K562 (cell line): Measurements from ENCODE around the gene SLC66A2. TPM values are rescaled to one million over a fixed set of nuclear protein-coding genes. Genes with fewer than 3 reads are reported as not detected.

Experiments used
- ATAC-seq: fragments of 200-7000 bp; cut with Tn5 transposase; 3 replicates; pipeline ENCODE4 v1.9.1; 2020; ENCODE audit warnings: moderate library complexity
- BruUV-seq: library from RNA; stranded (reverse); fragments of 400-500 nt; replicated peaks from 2 replicates; lab custom pipeline; 2021; lab: Mats Ljungman, UMichigan
- CTCF ChIA-PET: fragments of 300-600 bp; formaldehyde crosslinking; extraction: SDS; loops from one replicate; lab custom pipeline; 2021; ENCODE audit warnings: low intra/inter-chr PET ratio; lab: Yijun Ruan, JAX
- POLR2A ChIA-PET: fragments of 300-600, 350-650 bp; sonication (Branson Sonifier 250); formaldehyde crosslinking; extraction: SDS; loops from one replicate; lab custom pipeline; 2021; ENCODE audit warnings: antibody characterized with exemption, inconsistent platforms; lab: Yijun Ruan, JAX
- DNase-seq, 4 experiments: peaks; one replicate each; pipeline versions ENCODE4 v3.0.0 to v3.0.0-alpha.2; 2011 to 2018; ENCODE audit warnings: low spot score in 3 of 4, mixed read lengths in 3 of 4; ENCODE audit errors: extremely low read depth in 1 of 4
- FAIRE-seq: peaks from 2 replicates; lab custom pipeline; 2011; peaks lifted over from hg19 to GRCh38; lab: Jason Lieb, UNC
- H2AFZ ChIP-seq: 2 replicates; pipeline ENCODE4 v1.6.0; 2011; ENCODE audit warnings: low read depth, low read length, control low read depth, inconsistent platforms
- H3K27ac ChIP-seq: fragments of 200-600 bp; 3 replicates; pipeline ENCODE4 v1.8.0; 2011; ENCODE audit warnings: low read depth, mild to moderate bottlenecking, control low read depth, inconsistent platforms, low read length, moderate library complexity, mixed read lengths; ENCODE audit errors: extremely low read depth
- H3K27me3 ChIP-seq, 2 experiments: fragments of 300-600 bp in 1 of 2; 2 replicates in 1 of 2; 3 replicates in 1 of 2; pipeline versions ENCODE4 v1.6.0 to v1.8.0; 2011; ENCODE audit warnings: inconsistent platforms in 2 of 2, low read length in 2 of 2, mild to moderate bottlenecking in 1 of 2, mixed read lengths in 1 of 2, moderate library complexity in 1 of 2; ENCODE audit not compliant: control insufficient read depth in 2 of 2, insufficient read depth in 2 of 2
- H3K36me3 ChIP-seq: fragments of 300-600 bp; 3 replicates; pipeline ENCODE4 v1.8.0; 2011; ENCODE audit warnings: mild to moderate bottlenecking, low read length, inconsistent platforms; ENCODE audit not compliant: control insufficient read depth, insufficient read depth
- H3K4me1 ChIP-seq, 2 experiments: fragments of 200-600 bp in 1 of 2; replicated peaks in 1 of 2; 2 replicates in 1 of 2; 3 replicates in 1 of 2; pipeline versions ENCODE4 v1.5.1 to v1.8.0; 2011; ENCODE audit warnings: inconsistent platforms in 2 of 2, low read length in 2 of 2, mild to moderate bottlenecking in 1 of 2, mixed read lengths in 1 of 2, moderate library complexity in 1 of 2; ENCODE audit not compliant: control insufficient read depth in 2 of 2, insufficient read depth in 2 of 2
- H3K4me2 ChIP-seq: 2 replicates; pipeline ENCODE4 v1.6.1; 2011; ENCODE audit warnings: low read length, control low read depth, inconsistent platforms, mixed read lengths; ENCODE audit not compliant: insufficient read depth
- H3K4me3 ChIP-seq: fragments of 200-600 bp; sonication (generic), shearing (Covaris generic); 2 replicates; pipeline ENCODE4 v1.5.1; 2016; ENCODE audit warnings: control low read depth, inconsistent platforms
- H3K79me2 ChIP-seq: fragments of 200-600 bp; 3 replicates; pipeline ENCODE4 v1.8.0; 2011; ENCODE audit warnings: low read length, inconsistent platforms; ENCODE audit not compliant: control insufficient read depth, insufficient read depth
- H3K9ac ChIP-seq, 2 experiments: 2 replicates each; pipeline versions ENCODE4 v1.6.0 to v1.6.1; 2011; ENCODE audit warnings: low read depth in 2 of 2, low read length in 2 of 2, control low read depth in 1 of 2, inconsistent platforms in 1 of 2, mild to moderate bottlenecking in 1 of 2, mixed read lengths in 1 of 2; ENCODE audit not compliant: insufficient read depth in 1 of 2
- H3K9me1 ChIP-seq: one replicate; pipeline ENCODE4 v1.6.0; 2011; ENCODE audit warnings: inconsistent platforms, mild to moderate bottlenecking, low read length, moderate library complexity; ENCODE audit not compliant: control insufficient read depth, insufficient read depth
- H3K9me3 ChIP-seq: replicated peaks from 2 replicates; pipeline ENCODE4 v1.5.1; 2011; ENCODE audit warnings: low read depth, low read length, inconsistent platforms; ENCODE audit not compliant: control insufficient read depth, insufficient read depth
- H4K20me1 ChIP-seq: replicated peaks from 2 replicates; pipeline ENCODE4 v1.6.1; 2011; ENCODE audit warnings: low read length, inconsistent platforms, mixed read lengths; ENCODE audit not compliant: control insufficient read depth, insufficient read depth
- AFF1 ChIP-seq, 2 experiments: fragments of 450-650 bp; IDR thresholded peaks; 2 replicates each; pipeline ENCODE4 v1.6.1; 2018; ENCODE audit warnings: mild to moderate bottlenecking in 2 of 2, low read depth in 1 of 2; ENCODE audit not compliant: partially characterized antibody in 2 of 2
- ETV1 ChIP-seq: fragments of 450-650 bp; conservative IDR thresholded peaks from 2 replicates; pipeline ENCODE4 v1.6.1; 2016; ENCODE audit warnings: missing genetic modification characterization, control low read depth, low read depth, missing compliant biosample characterization
- PHF20 ChIP-seq: fragments of 450-650 bp; IDR thresholded peaks from 2 replicates; pipeline ENCODE4 v1.6.1; 2018; ENCODE audit not compliant: partially characterized antibody
- ZFPM2 ChIP-seq: fragments of 250-450 bp; sonication (Bioruptor Pico); IDR thresholded peaks from 2 replicates; pipeline ENCODE4 v1.5.1; 2022; ENCODE audit warnings: mild to moderate bottlenecking
- ZNF174 ChIP-seq: fragments of 250-450 bp; sonication (Bioruptor Pico); IDR thresholded peaks from 2 replicates; pipeline ENCODE4 v1.4.0; 2020; ENCODE audit warnings: mild to moderate bottlenecking
- WGBS: fragments of 100-300 bp; shearing (Covaris generic); methylation state at CpG from one replicate; pipeline ENCODE4 v1.1.6; 2016; ENCODE audit warnings: low coverage, mixed read lengths; ENCODE audit not compliant: insufficient coverage; ENCODE audit errors: missing lambda C conversion rate; 5-methylcytosine and 5-hydroxymethylcytosine counted together
- in situ Hi-C: fragments of 300-500 bp; cut with MboI; formaldehyde crosslinking; loops from 4 replicates; pipeline ENCODE4 v1.15.0; 2018; ENCODE audit warnings: inconsistent platforms, mixed read lengths
- intact Hi-C: fragments of 100-400 bp; cut with micrococcal nuclease; formaldehyde crosslinking; loops from 2 replicates; pipeline ENCODE4 v1.14.2; 2022
- polyA plus RNA-seq, 8 experiments: library from polyadenylated mRNA; depleted of rRNA in 4 of 8; stranded (reverse) in 5 of 8; unstranded in 3 of 8; fragments of >200 nt; fragmentation: Nextera tagmentation in 2 of 8; fragmentation: Illumina TruSeq in 1 of 8; extraction: Ambion mirVana in 2 of 8; extraction: Trizol in 1 of 8; gene quantifications; 2 replicates each; pipeline versions ENCODE4 v1.2.1 to v1.2.3, GENCODE V29; 2011 to 2014; ENCODE audit warnings: inconsistent platforms in 1 of 8, missing spikeins in 1 of 8
- total RNA-seq, 7 experiments: library from RNA; depleted of rRNA in 6 of 7; stranded (reverse); fragments of >200 nt in 6 of 7; fragmentation: Illumina TruSeq in 2 of 7; extraction: Trizol in 2 of 7; gene quantifications; 2 replicates each; pipeline versions ENCODE4 v1.2.1 to v1.2.3, GENCODE V29; 2011 to 2021; ENCODE audit warnings: low replicate concordance in 1 of 7
- TF ChIP-seq, protein P1 (sequence below): fragments of 450-650 bp; IDR thresholded peaks from 2 replicates; pipeline ENCODE4 v1.6.1; 2016; ENCODE audit warnings: mild to moderate bottlenecking
- TF ChIP-seq, protein P2 (sequence below): fragments of 150-350 bp; IDR thresholded peaks from 2 replicates; pipeline ENCODE4 v1.6.1; 2014; ENCODE audit warnings: low read depth, mild to moderate bottlenecking, low read length, borderline replicate concordance
- TF ChIP-seq, protein P3 (sequence below): fragments of 250-450 bp; sonication (Bioruptor Pico); IDR thresholded peaks from 2 replicates; pipeline ENCODE4 v1.5.0; 2022; ENCODE audit warnings: mild to moderate bottlenecking

Gene SLC66A2
- total and polyA plus RNA-seq, 9 of the 15 experiments (the other 6 are each of a cell fraction or from before 2014, with no cell fraction given), result 0.25 to 17.5 (median 5.6) TPM

GRCh38 chr18:79876497-79876896, 75.0 kb downstream of the SLC66A2 start:
- H3K27ac ChIP-seq, result no peak overlapping the region
- WGBS, result 5% methylated on average over 14 of the region's 16 CpGs
- FAIRE-seq (no peak), DNase-seq (no peak), ATAC-seq (no peak)
- H3K9me3 ChIP-seq, result no peaks in the 10 kb centered on the region
- H4K20me1 ChIP-seq, result no peaks in the 10 kb centered on the region
- no peak overlapping the region for H3K9ac ChIP-seq
- ChIA-PET CTCF (no interaction called here), POLR2A (interaction anchor here (0.6 kb wide), 2 partner anchors 13 to 231 kb away, joined by 3 to 4 read pairs; no protein-coding TSS in a partner anchor)
- H3K36me3 ChIP-seq, result no peaks in the 10 kb centered on the region
- peaks cover 0 to 8% of the 10 kb centered on the region in 2 experiments; a peak in 2 of 5 replicates for H3K4me1 ChIP-seq
- intact Hi-C loops, result no loop called here
- H3K4me2 ChIP-seq, result no peak overlapping the region
- no peak overlapping the region for H2AFZ ChIP-seq
- H3K4me3 ChIP-seq, result no peak overlapping the region
- no peaks in the 10 kb centered on the region for H3K79me2 ChIP-seq
- no TSS peak for BruUV-seq
- H3K27me3 ChIP-seq, result peaks cover 15 to 57% of the 10 kb centered on the region in 2 experiments; a peak in 4 of 5 replicates
- no peaks in the 10 kb centered on the region for H3K9me1 ChIP-seq
- in situ Hi-C loops, result no loop called here
- TF ChIP-seq ETV1 (tag), result no peak
- TF ChIP-seq, protein P1, sequence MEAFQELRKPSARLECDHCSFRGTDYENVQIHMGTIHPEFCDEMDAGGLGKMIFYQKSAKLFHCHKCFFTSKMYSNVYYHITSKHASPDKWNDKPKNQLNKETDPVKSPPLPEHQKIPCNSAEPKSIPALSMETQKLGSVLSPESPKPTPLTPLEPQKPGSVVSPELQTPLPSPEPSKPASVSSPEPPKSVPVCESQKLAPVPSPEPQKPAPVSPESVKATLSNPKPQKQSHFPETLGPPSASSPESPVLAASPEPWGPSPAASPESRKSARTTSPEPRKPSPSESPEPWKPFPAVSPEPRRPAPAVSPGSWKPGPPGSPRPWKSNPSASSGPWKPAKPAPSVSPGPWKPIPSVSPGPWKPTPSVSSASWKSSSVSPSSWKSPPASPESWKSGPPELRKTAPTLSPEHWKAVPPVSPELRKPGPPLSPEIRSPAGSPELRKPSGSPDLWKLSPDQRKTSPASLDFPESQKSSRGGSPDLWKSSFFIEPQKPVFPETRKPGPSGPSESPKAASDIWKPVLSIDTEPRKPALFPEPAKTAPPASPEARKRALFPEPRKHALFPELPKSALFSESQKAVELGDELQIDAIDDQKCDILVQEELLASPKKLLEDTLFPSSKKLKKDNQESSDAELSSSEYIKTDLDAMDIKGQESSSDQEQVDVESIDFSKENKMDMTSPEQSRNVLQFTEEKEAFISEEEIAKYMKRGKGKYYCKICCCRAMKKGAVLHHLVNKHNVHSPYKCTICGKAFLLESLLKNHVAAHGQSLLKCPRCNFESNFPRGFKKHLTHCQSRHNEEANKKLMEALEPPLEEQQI, result no peak
- no peak for TF ChIP-seq ZFPM2 (CRISPR knock-in tag)
- no peak for TF ChIP-seq AFF1 (IDR thresholded peaks at IDR 0.05; ENCODE audit: low read depth in 1 of 2, partially characterized antibody in 2 of 2)
- TF ChIP-seq PHF20, result no peak
- TF ChIP-seq ZNF174 (CRISPR knock-in tag), result no peak
- TF ChIP-seq, protein P2, sequence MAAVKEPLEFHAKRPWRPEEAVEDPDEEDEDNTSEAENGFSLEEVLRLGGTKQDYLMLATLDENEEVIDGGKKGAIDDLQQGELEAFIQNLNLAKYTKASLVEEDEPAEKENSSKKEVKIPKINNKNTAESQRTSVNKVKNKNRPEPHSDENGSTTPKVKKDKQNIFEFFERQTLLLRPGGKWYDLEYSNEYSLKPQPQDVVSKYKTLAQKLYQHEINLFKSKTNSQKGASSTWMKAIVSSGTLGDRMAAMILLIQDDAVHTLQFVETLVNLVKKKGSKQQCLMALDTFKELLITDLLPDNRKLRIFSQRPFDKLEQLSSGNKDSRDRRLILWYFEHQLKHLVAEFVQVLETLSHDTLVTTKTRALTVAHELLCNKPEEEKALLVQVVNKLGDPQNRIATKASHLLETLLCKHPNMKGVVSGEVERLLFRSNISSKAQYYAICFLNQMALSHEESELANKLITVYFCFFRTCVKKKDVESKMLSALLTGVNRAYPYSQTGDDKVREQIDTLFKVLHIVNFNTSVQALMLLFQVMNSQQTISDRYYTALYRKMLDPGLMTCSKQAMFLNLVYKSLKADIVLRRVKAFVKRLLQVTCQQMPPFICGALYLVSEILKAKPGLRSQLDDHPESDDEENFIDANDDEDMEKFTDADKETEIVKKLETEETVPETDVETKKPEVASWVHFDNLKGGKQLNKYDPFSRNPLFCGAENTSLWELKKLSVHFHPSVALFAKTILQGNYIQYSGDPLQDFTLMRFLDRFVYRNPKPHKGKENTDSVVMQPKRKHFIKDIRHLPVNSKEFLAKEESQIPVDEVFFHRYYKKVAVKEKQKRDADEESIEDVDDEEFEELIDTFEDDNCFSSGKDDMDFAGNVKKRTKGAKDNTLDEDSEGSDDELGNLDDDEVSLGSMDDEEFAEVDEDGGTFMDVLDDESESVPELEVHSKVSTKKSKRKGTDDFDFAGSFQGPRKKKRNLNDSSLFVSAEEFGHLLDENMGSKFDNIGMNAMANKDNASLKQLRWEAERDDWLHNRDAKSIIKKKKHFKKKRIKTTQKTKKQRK, result no peak
- TF ChIP-seq, protein P3, sequence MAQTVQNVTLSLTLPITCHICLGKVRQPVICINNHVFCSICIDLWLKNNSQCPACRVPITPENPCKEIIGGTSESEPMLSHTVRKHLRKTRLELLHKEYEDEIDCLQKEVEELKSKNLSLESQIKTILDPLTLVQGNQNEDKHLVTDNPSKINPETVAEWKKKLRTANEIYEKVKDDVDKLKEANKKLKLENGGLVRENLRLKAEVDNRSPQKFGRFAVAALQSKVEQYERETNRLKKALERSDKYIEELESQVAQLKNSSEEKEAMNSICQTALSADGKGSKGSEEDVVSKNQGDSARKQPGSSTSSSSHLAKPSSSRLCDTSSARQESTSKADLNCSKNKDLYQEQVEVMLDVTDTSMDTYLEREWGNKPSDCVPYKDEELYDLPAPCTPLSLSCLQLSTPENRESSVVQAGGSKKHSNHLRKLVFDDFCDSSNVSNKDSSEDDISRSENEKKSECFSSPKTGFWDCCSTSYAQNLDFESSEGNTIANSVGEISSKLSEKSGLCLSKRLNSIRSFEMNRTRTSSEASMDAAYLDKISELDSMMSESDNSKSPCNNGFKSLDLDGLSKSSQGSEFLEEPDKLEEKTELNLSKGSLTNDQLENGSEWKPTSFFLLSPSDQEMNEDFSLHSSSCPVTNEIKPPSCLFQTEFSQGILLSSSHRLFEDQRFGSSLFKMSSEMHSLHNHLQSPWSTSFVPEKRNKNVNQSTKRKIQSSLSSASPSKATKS (CRISPR knock-in tag), result no peak
